Progenitor cell of endocrine pancreas (in vitro differentiated cells): ENCODE results near the gene CYP26C1. TPM values are rescaled to one million over a fixed set of nuclear protein-coding genes. Genes with fewer than 3 reads are reported as not detected.
"Not testable (repeated sequence)": the region's sequence is repeated elsewhere in the genome, so short reads cannot be mapped to it uniquely, and the experiment has no call there.

Experiments
- DNase-seq: peaks from one replicate; pipeline ENCODE4 v3.0.0; 2021; ENCODE audit warnings: low spot score; ENCODE audit not compliant: unreplicated experiment
- H3K27ac Mint-ChIP-seq: 2 replicates; pipeline ENCODE4 v1.8.0; 2021; ENCODE audit warnings: mild to moderate bottlenecking, moderate library complexity, mixed read lengths
- H3K27me3 Mint-ChIP-seq: 2 replicates; pipeline ENCODE4 v1.8.0; 2021; ENCODE audit warnings: mixed read lengths
- H3K36me3 Mint-ChIP-seq: 2 replicates; pipeline ENCODE4 v1.8.0; 2022; ENCODE audit warnings: mixed read lengths; ENCODE audit not compliant: insufficient read depth
- H3K4me1 Mint-ChIP-seq: 2 replicates; pipeline ENCODE4 v1.8.0; 2021; ENCODE audit warnings: low read depth, mixed read lengths
- H3K4me3 Mint-ChIP-seq: 2 replicates; pipeline ENCODE4 v1.8.0; 2021; ENCODE audit warnings: low read depth, mild to moderate bottlenecking, moderate library complexity, mixed read lengths
- H3K9me3 Mint-ChIP-seq: 2 replicates; pipeline ENCODE4 v1.8.0; 2021; ENCODE audit warnings: low read depth, mixed read lengths
- total RNA-seq: library from RNA; stranded (reverse); gene quantifications from 2 replicates; pipeline ENCODE4 v1.2.1, GENCODE V29; 2021
- TF ChIP-seq, protein P1 (sequence below): fragments of 200-600 bp; sonication (generic); IDR thresholded peaks from one replicate; pipeline ENCODE4 v1.5.0; 2021; ENCODE audit warnings: antibody characterized with exemption, mild to moderate bottlenecking; ENCODE audit not compliant: unreplicated experiment

The CYP26C1 gene
- total RNA-seq, 1 donor from 2014 or later, result 0.26 TPM

GRCh38 chr10:93097386-93097785, 36.8 kb downstream of the CYP26C1 start:
- Mint-ChIP-seq H3K36me3 (no peaks in the 10 kb centered on the region), H3K27me3 (no peaks in the 10 kb centered on the region), H3K4me3 (no peak overlapping the region), H3K4me1 (peaks cover 4% of the 10 kb centered on the region), H3K27ac (peak overlapping the region; percentile 11), H3K9me3 (no peaks in the 10 kb centered on the region)
- DNase-seq, result no peak
- TF ChIP-seq, protein P1, sequence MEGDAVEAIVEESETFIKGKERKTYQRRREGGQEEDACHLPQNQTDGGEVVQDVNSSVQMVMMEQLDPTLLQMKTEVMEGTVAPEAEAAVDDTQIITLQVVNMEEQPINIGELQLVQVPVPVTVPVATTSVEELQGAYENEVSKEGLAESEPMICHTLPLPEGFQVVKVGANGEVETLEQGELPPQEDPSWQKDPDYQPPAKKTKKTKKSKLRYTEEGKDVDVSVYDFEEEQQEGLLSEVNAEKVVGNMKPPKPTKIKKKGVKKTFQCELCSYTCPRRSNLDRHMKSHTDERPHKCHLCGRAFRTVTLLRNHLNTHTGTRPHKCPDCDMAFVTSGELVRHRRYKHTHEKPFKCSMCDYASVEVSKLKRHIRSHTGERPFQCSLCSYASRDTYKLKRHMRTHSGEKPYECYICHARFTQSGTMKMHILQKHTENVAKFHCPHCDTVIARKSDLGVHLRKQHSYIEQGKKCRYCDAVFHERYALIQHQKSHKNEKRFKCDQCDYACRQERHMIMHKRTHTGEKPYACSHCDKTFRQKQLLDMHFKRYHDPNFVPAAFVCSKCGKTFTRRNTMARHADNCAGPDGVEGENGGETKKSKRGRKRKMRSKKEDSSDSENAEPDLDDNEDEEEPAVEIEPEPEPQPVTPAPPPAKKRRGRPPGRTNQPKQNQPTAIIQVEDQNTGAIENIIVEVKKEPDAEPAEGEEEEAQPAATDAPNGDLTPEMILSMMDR, result no peak

- no peak for DNase-seq
- Mint-ChIP-seq H3K36me3 (peaks cover 2% of the 10 kb centered on the region), H3K27ac (no peak overlapping the region), H3K4me3 (no peak overlapping the region), H3K4me1 (peaks cover 4% of the 10 kb centered on the region), H3K9me3 (peaks cover 4% of the 10 kb centered on the region), H3K27me3 (no peaks in the 10 kb centered on the region)
- TF ChIP-seq, protein P1, result no peak
Measured at GRCh38 chr10:93098816-93099215, 38.2 kb downstream of the CYP26C1 start.

DNA sequence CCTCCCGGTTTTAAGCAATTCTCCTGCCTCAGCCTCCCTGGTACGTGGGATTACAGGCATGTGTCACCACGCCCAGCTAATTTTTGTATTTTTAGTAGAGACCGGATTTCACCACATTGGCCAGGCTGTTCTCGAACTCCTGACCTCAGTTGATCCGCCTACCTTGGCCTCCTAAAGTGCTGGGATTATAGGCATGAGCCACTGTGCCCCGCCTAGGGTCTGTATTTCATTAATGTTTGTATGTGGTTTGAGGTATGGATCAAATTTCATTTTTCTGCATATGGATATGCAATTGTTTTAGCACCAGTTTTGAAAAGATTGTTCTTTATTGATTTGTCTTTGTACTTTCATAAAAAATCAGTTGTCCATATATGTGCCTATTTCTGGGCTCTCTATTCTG, 39.1 kb downstream of the CYP26C1 start:
- H3K27me3 Mint-ChIP-seq, result no peaks in the 10 kb centered on the region
- TF ChIP-seq, protein P1, result no peak
- H3K36me3 Mint-ChIP-seq, result peaks cover 2% of the 10 kb centered on the region
- H3K4me3 Mint-ChIP-seq, result no peak overlapping the region
- H3K9me3 Mint-ChIP-seq, result peaks cover 7% of the 10 kb centered on the region
- no peak overlapping the region for H3K27ac Mint-ChIP-seq
- no peak for DNase-seq
- H3K4me1 Mint-ChIP-seq, result peaks cover 4% of the 10 kb centered on the region

DNA sequence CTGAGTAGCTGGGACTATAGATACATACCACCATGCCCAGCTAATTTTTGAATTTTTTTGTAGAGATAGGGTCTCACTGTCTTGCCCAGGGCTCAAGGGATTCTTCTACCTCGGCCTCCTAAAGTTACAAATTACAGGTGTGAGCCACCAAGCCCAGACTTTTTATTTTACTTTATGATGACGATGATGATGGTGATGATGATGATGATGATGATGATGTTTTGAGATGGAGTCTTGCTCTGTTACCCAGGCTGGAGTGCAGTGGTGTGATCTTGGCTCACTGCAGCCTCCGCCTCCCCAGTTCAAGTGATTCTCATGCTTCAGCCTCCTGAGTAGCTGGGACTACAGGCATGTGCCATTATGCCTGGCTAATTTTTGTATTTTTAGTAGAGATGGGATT, 40.5 kb downstream of the CYP26C1 start:
- not testable (repeated sequence) for DNase-seq, H3K9me3 Mint-ChIP-seq, H3K4me1 Mint-ChIP-seq, H3K4me3 Mint-ChIP-seq, H3K27me3 Mint-ChIP-seq, H3K36me3 Mint-ChIP-seq, H3K27ac Mint-ChIP-seq

- TF ChIP-seq, protein P1, result no peak
- DNase-seq, result no peak
- H3K4me1 Mint-ChIP-seq, result peaks cover 5% of the 10 kb centered on the region
Measured at GRCh38 chr10:93103953-93104352, 43.4 kb downstream of the CYP26C1 start.

DNA sequence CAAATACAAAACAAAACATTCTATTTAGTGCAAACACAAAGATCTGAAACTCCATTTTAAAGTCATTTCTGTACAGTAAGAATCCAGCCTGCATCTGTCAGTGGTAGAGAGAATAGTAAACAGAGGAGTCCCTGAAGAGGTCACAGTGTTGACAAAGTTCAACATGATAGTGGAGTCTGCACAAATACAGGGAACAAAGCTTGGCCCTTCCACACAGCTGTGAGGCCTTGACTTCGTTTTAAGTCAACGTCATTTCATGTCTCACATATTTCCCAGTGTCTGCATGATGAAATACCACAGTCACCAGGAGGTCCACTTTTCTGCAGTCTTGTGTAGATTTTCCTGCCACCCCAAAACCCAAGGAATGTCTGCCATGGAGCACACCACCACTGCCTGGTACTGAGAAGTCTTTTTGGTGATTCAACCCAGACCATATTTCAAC, 46.1 kb downstream of the CYP26C1 start:
- Mint-ChIP-seq H3K36me3 (peaks cover 2% of the 10 kb centered on the region), H3K4me1 (peaks cover 5% of the 10 kb centered on the region), H3K4me3 (no peak overlapping the region), H3K27me3 (no peaks in the 10 kb centered on the region), H3K27ac (no peak overlapping the region), H3K9me3 (peaks cover 7% of the 10 kb centered on the region)
- DNase-seq, result no peak
- TF ChIP-seq, protein P1, result no peak

More at GRCh38 chr10:93103953-93104352, 43.4 kb downstream of the CYP26C1 start:
- H3K36me3 Mint-ChIP-seq, result peaks cover 2% of the 10 kb centered on the region
- H3K27ac Mint-ChIP-seq, result no peak overlapping the region
- H3K4me3 Mint-ChIP-seq, result no peak overlapping the region
- peaks cover 7% of the 10 kb centered on the region for H3K9me3 Mint-ChIP-seq
- H3K27me3 Mint-ChIP-seq, result no peaks in the 10 kb centered on the region
